ENCODE data around the gene ALDH5A1.

ALDH5A1 gene

GRCh38 chr6:24529985-24530384 is 35.2 kb downstream of the ALDH5A1 start:
- TF ChIP-seq FOXP2 (optimal IDR thresholded peaks at IDR 0.05; ENCODE audit: borderline replicate concordance, extremely low read depth, extremely low read length, insufficient read depth), result no peak
- TF ChIP-seq SIN3A (IDR thresholded peaks at IDR 0.05; ENCODE audit: borderline replicate concordance, insufficient read depth, low read length), result no peak
- no peak for TF ChIP-seq REST (IDR thresholded peaks at IDR 0.05; ENCODE audit: insufficient read depth in 1 of 2, low read depth in 2 of 2, low read length in 2 of 2)
- no peak for TF ChIP-seq TAF1 (IDR thresholded peaks at IDR 0.05; ENCODE audit: borderline replicate concordance, insufficient read depth, low read length)
- no peak for TF ChIP-seq POLR2AphosphoS5 (IDR thresholded peaks at IDR 0.05; ENCODE audit: low read depth, low read length)

- no peak for TF ChIP-seq POLR2AphosphoS5 (IDR thresholded peaks at IDR 0.05; ENCODE audit: low read depth, low read length)
- no peak for TF ChIP-seq TAF1 (IDR thresholded peaks at IDR 0.05; ENCODE audit: borderline replicate concordance, insufficient read depth, low read length)
- TF ChIP-seq FOXP2 (optimal IDR thresholded peaks at IDR 0.05; ENCODE audit: borderline replicate concordance, extremely low read depth, extremely low read length, insufficient read depth), result no peak
- TF ChIP-seq SIN3A (IDR thresholded peaks at IDR 0.05; ENCODE audit: borderline replicate concordance, insufficient read depth, low read length), result no peak
- no peak for TF ChIP-seq REST (IDR thresholded peaks at IDR 0.05; ENCODE audit: insufficient read depth in 1 of 2, low read depth in 2 of 2, low read length in 2 of 2)
These were observed 39.6 kb downstream of the ALDH5A1 start for GRCh38 chr6:24534329-24534728.

DNA sequence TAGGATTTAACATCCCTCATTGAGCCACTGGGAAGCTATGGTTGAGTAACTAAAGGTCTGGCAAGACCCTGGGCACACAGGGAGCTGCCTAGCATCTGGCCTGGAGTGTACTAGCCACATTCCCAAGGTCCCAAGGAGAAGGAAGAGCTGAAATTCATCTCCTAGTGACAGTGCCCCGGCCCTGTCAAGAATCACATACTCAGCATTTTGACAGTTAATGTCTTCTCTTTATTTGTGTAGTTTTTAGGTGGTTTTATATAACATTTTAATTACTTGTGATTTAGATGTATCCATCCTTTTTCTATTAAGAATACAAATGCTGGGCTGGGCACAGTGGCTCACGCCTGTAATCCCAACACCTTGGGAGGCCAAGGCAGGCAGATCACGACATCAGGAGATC is 40.4 kb downstream of the ALDH5A1 start:
- TF ChIP-seq FOXP2 (optimal IDR thresholded peaks at IDR 0.05; ENCODE audit: borderline replicate concordance, extremely low read depth, extremely low read length, insufficient read depth) (no peak), SIN3A (IDR thresholded peaks at IDR 0.05; ENCODE audit: borderline replicate concordance, insufficient read depth, low read length) (no peak), TAF1 (IDR thresholded peaks at IDR 0.05; ENCODE audit: borderline replicate concordance, insufficient read depth, low read length) (no peak), REST (IDR thresholded peaks at IDR 0.05; ENCODE audit: insufficient read depth in 1 of 2, low read depth in 2 of 2, low read length in 2 of 2) (no peak), POLR2AphosphoS5 (IDR thresholded peaks at IDR 0.05; ENCODE audit: low read depth, low read length) (no peak)

DNA sequence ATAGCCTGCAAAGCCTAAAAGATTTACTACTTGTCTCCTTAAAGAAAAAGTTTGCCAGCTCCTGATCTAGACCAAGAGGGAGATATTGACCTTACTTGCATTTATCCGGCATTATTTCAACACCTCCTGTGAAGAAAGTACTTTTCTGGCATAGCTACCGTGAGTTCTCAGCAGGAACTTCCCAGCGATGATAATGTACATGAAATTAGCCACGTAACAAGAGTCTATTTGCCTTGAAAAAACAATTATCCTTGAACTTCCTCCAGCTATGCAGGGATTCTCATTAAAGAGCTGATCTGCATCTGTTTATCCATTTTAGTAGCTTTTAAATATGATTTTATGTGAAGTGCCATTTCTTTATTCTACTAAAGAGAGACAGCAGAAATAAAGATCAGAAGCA is 41.7 kb downstream of the ALDH5A1 start:
- TF ChIP-seq TAF1 (IDR thresholded peaks at IDR 0.05; ENCODE audit: borderline replicate concordance, insufficient read depth, low read length), result no peak
- TF ChIP-seq REST (IDR thresholded peaks at IDR 0.05; ENCODE audit: insufficient read depth in 1 of 2, low read depth in 2 of 2, low read length in 2 of 2), result no peak
- no peak for TF ChIP-seq SIN3A (IDR thresholded peaks at IDR 0.05; ENCODE audit: borderline replicate concordance, insufficient read depth, low read length)
- no peak for TF ChIP-seq POLR2AphosphoS5 (IDR thresholded peaks at IDR 0.05; ENCODE audit: low read depth, low read length)
- TF ChIP-seq FOXP2 (optimal IDR thresholded peaks at IDR 0.05; ENCODE audit: borderline replicate concordance, extremely low read depth, extremely low read length, insufficient read depth), result no peak

Data from PFSK-1 (cell line).